ENCODE measurements around the gene IL34. TPM values are rescaled to one million over a fixed set of nuclear protein-coding genes. Genes with fewer than 3 reads are reported as not detected.

IL34 gene
- polyA plus RNA-seq, 1 of the 3 experiments (the other 2 are of a cell fraction): 0.18 TPM

- POLR2A ChIA-PET: interaction anchor here (0.9 to 2.5 kb wide), 5 partner anchors 8 to 84 kb away, joined by 3 to 5 read pairs (median 4); no protein-coding TSS in a partner anchor
Measured at GRCh38 chr16:70687671-70688245, 41.4 kb downstream of the IL34 start.

More at GRCh38 chr16:70687671-70688245, 41.4 kb downstream of the IL34 start:
- WGBS (ENCODE audit: low lambda C conversion rate): 98% methylated on average over 7 of the region's 18 CpGs
- H3K79me2 ChIP-seq (ENCODE audit: insufficient read depth): peaks cover 28% of the 10 kb centered on the region
- no peak overlapping the region for H3K4me3 ChIP-seq (ENCODE audit: low read depth in 2 of 2, low read length in 1 of 2)
- H3K36me3 ChIP-seq (replicated peaks in 1 of 2; ENCODE audit: control insufficient read depth in 1 of 2, insufficient read depth in 2 of 2, low read length in 1 of 2): peaks cover 4 to 8% of the 10 kb centered on the region in 2 experiments
- H3K9ac ChIP-seq: no peak overlapping the region
- H3K27me3 ChIP-seq (ENCODE audit: insufficient read depth): no peaks in the 10 kb centered on the region
- CTCF ChIA-PET: interaction anchor here (0.8 to 4.9 kb wide), 12 partner anchors 8 to 82 kb away, joined by 3 to 39 read pairs (median 8); no protein-coding TSS in a partner anchor
- peak overlapping the region; percentile 22; the same call in 1 of the 2 replicates for H3K4me2 ChIP-seq
- peak overlapping the region; percentile 47 to 93; a peak in 3 of 4 replicates for H3K27ac ChIP-seq (ENCODE audit: low read depth in 2 of 2, low read length in 1 of 2)
- H3F3A ChIP-seq (replicated peaks; ENCODE audit: insufficient read depth): no peaks in the 10 kb centered on the region
- no peak for DNase-seq
- TF ChIP-seq USF1 (IDR thresholded peaks at IDR 0.05; ENCODE audit: borderline replicate concordance, low read depth): no peak
- TF ChIP-seq REST (IDR thresholded peaks at IDR 0.05; ENCODE audit: low read depth, low read length): no peak
- TF ChIP-seq MXI1 (IDR thresholded peaks at IDR 0.05; ENCODE audit: low read depth, low read length): no peak
- TF ChIP-seq FOXJ3 (CRISPR knock-in tag; IDR thresholded peaks at IDR 0.05): 0 out of 2 replicates have a peak, but pooled peaks have one; percentile 14
- TF ChIP-seq PBX3 (IDR thresholded peaks at IDR 0.05): no peak
- TF ChIP-seq POLR2AphosphoS5 (IDR thresholded peaks at IDR 0.05; ENCODE audit: low read depth, low read length): no peak
- TF ChIP-seq RXRA (IDR thresholded peaks at IDR 0.05; ENCODE audit: borderline replicate concordance, low read depth): no peak
- no peak overlapping the region for H2AFZ ChIP-seq (ENCODE audit: low read depth)
- H3K4me1 ChIP-seq (ENCODE audit: control insufficient read depth in 1 of 2, insufficient read depth in 2 of 2, low read depth in 1 of 2, low read length in 1 of 2): peaks cover 39 to 88% of the 10 kb centered on the region in 2 experiments
- peaks cover 20% of the 10 kb centered on the region for H4K20me1 ChIP-seq (ENCODE audit: insufficient read depth)
- H3K9me3 ChIP-seq: no peaks in the 10 kb centered on the region
- H3K9me2 ChIP-seq: no peaks in the 10 kb centered on the region

Data from SK-N-SH (cell line).